GM19023 (cell line): ENCODE data around the gene UNC5A.

Source experiments
- ATAC-seq: cut with Tn5 transposase; IDR thresholded peaks from one replicate; pipeline ENCODE4 v1.9.1; 2021; ENCODE audit warnings: mild to moderate bottlenecking, moderate library complexity; ENCODE audit not compliant: unreplicated experiment

UNC5A gene

GRCh38 chr5:176781638-176782570 lies 28.5 kb upstream of the UNC5A start:
- ATAC-seq, result no peak

- ATAC-seq, result no peak
Measured at GRCh38 chr5:176784218-176785165, 25.9 kb upstream of the UNC5A start.

- ATAC-seq, result no peak
Measured at GRCh38 chr5:176785184-176786145, 24.9 kb upstream of the UNC5A start.

GRCh38 chr5:176787676-176788075 lies 22.7 kb upstream of the UNC5A start:
- no peak for ATAC-seq

- ATAC-seq, result no peak
Measured at GRCh38 chr5:176788091-176788490, 22.3 kb upstream of the UNC5A start.

GRCh38 chr5:176788941-176789872 lies 21.2 kb upstream of the UNC5A start:
- no peak for ATAC-seq

GRCh38 chr5:176789873-176790615 lies 20.3 kb upstream of the UNC5A start:
- ATAC-seq, result no peak

- ATAC-seq, result no peak
Measured at GRCh38 chr5:176790941-176791340, 19.4 kb upstream of the UNC5A start.

GRCh38 chr5:176792655-176793342 lies 17.6 kb upstream of the UNC5A start:
- ATAC-seq, result no peak

- no peak for ATAC-seq
Measured at GRCh38 chr5:176793343-176793699, 17.0 kb upstream of the UNC5A start.

- ATAC-seq, result no peak
Measured at GRCh38 chr5:176793736-176794135, 16.6 kb upstream of the UNC5A start.

- ATAC-seq, result no peak
Measured at GRCh38 chr5:176794509-176794908, 15.8 kb upstream of the UNC5A start.

GRCh38 chr5:176796411-176796810 lies 13.9 kb upstream of the UNC5A start:
- ATAC-seq, result no peak

GRCh38 chr5:176796970-176797369 lies 13.4 kb upstream of the UNC5A start:
- ATAC-seq, result no peak

- ATAC-seq, result no peak
Measured at GRCh38 chr5:176797456-176798050, 12.8 kb upstream of the UNC5A start.

GRCh38 chr5:176798086-176798876 lies 12.1 kb upstream of the UNC5A start:
- ATAC-seq, result no peak

- ATAC-seq, result no peak
Measured at GRCh38 chr5:176798949-176799348, 11.4 kb upstream of the UNC5A start.
